A549 (cell line): ENCODE measurements around the gene FLNB.
A peak's percentile ranks its signal among the peaks of the same experiment; 100 is the strongest.

ENCODE experiments used
- CEBPB ChIP-seq, 2 experiments: fragments of >200 bp in 1 of 2; sonication (Bioruptor Twin) in 1 of 2; formaldehyde crosslinking in 1 of 2; IDR thresholded peaks; 2 replicates each; pipeline ENCODE4 v1.6.1; 2012 to 2016
- CTCF ChIP-seq: fragments of >200 bp; sonication (Bioruptor Twin); formaldehyde crosslinking; IDR thresholded peaks from 3 replicates; pipeline ENCODE4 v1.5.1; 2016
- HMGXB4 ChIP-seq: fragments of 250-450 bp; sonication (Bioruptor Pico); IDR thresholded peaks from 2 replicates; pipeline ENCODE4 v1.5.0; 2021; ENCODE audit warnings: mild to moderate bottlenecking, moderate library complexity, borderline replicate concordance
- KDM1A ChIP-seq: fragments of 200-600 bp; sonication (generic); IDR thresholded peaks from 2 replicates; pipeline ENCODE4 v1.6.1; 2016; ENCODE audit warnings: low read depth, mild to moderate bottlenecking
- POLR2A ChIP-seq: IDR thresholded peaks from 2 replicates; pipeline ENCODE4 v1.6.1; 2012; ENCODE audit warnings: mild to moderate bottlenecking, low read length
- USF2 ChIP-seq: fragments of 450-650 bp; IDR thresholded peaks from 2 replicates; pipeline ENCODE4 v1.6.1; 2014; ENCODE audit warnings: antibody characterized with exemption

GRCh38 chr3:57966829-57967228, 41.4 kb upstream of the FLNB start:
- no peak for TF ChIP-seq CTCF
- no peak for TF ChIP-seq POLR2A
- TF ChIP-seq HMGXB4: no peak
- no peak for TF ChIP-seq USF2
- TF ChIP-seq CEBPB (IDR thresholded peaks at IDR 0.05): peak; percentile 17 to 49; a peak in 1 of 4 replicates
- no peak for TF ChIP-seq KDM1A
